Measurements from ENCODE around the gene PTOV1.

The PTOV1 gene

DNA sequence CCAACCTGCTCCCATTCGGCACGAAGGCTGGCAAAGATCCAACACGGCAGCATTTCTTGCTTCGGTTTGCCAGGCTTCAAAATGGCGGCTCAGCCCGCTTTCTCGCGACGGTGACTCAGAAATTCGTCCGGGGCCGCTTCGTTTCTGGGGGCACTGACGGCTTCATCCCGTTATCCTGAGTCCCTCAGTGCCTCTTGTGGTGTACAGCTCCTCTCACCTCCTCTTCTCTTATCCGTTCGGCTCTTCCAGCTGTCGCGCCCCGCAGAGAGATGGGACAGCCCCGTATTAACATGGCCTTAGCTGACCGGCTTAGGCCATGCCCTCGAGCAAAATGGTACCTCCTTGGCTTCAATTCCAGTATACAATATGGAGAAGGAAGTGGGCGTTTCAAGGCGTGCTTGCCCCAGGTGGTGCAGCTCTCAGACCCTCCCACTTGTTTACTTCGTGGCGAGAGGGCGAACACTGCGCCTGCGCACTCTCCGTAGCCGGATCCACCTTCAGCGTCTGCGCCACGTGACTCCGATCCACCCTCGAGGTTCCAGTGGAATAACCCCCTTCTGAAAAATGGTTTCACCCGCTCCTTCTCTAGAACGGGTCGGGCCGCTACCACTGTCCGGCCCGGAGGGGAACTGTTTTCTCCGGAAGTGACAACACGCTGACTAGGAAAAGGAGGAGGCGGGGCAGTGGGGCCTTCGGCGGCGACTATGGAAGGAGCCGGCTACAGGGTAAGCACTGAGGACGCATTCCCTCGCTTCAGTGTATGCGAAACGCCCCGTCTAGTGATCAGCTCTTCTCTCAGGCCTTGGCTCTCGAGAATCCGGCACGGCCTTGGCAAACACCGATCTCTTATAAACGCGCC is 26.3 kb downstream of the PTOV1 start, which contains the start of the genes AKT1S1 and TBC1D17:
Gene AKT1S1 (minus strand): TSS at position 336 of the 859 bp plus-strand sequence. CDS start 4,060 bp downstream, outside the sequence.
Gene TBC1D17 (plus strand): TSS at position 683 of the 859 bp plus-strand sequence. CDS start 22 bp downstream, at position 705.
- DNase-seq, result peak; percentile 99

GRCh38 chr19:49877879-49878743 is 27.2 kb downstream of the PTOV1 start:
- peak; percentile 99 for DNase-seq

GRCh38 chr19:49878744-49879070 is 27.7 kb downstream of the PTOV1 start:
- no peak for DNase-seq

- no peak for DNase-seq
Measured at GRCh38 chr19:49879243-49879963, 28.4 kb downstream of the PTOV1 start.

- no peak for DNase-seq
Measured at GRCh38 chr19:49880162-49880869, 29.4 kb downstream of the PTOV1 start.

GRCh38 chr19:49881186-49881585 is 30.2 kb downstream of the PTOV1 start:
- no peak for DNase-seq

DNA sequence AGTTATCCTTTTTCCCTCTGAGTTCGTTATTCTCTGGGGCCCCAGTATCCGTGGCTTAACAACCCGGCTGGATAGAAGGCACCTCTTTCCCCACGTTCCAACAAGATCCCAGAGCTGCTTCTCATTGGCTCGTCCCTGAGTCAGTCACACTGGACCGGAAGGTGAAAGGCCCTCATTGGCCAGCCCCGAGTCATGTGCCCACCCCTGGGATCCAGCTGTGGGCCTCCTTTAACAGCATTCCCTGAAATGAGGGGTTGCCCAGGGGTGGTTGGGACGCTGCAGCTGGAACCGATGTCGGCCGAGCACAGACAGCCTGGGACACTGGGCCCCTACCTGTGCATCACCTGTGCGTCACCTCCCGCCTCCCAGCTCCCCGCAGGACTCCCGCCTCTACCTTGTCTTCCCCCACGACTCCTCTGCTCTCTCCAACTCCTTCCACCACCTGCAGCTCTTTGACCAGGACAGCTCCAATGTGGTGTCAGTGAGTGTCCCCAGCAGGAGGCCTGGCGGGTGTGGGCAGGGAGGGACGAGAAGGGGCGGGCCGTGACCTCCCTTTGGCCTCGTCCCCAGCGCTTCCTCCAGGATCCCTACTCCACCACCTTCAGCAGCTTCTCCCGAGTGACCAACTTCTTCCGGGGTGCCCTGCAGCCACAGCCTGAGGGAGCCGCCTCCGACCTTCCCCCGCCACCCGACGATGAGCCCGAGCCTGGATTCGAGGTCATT is 30.9 kb downstream of the PTOV1 start:
- no peak for DNase-seq

GRCh38 chr19:49882643-49883042 is 31.7 kb downstream of the PTOV1 start:
- no peak for DNase-seq

- DNase-seq, result no peak
Measured at GRCh38 chr19:49883094-49883493, 32.1 kb downstream of the PTOV1 start.

- no peak for DNase-seq
Measured at GRCh38 chr19:49884109-49884508, 33.1 kb downstream of the PTOV1 start.

GRCh38 chr19:49884760-49885159 is 33.8 kb downstream of the PTOV1 start:
- no peak for DNase-seq

GRCh38 chr19:49887037-49887664 is 36.2 kb downstream of the PTOV1 start:
- no peak for DNase-seq

GRCh38 chr19:49887665-49888509 is 36.9 kb downstream of the PTOV1 start:
- no peak for DNase-seq

DNA sequence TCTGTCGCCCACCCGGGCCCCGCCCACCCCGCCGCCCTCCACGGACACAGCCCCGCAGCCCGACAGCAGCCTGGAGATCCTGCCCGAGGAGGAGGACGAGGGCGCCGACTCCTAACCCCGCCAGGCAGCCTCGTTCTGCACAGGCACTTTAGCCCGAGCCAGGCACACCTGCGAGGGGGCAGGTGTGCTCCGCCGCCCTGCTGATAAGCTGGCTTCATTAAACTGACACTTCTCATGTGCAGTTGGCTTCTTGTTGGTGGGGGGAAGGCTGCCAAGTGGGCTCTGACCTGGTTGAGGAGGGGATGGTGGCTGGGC is 37.5 kb downstream of the PTOV1 start:
- DNase-seq, result no peak

GRCh38 chr19:49889038-49889686 is 38.2 kb downstream of the PTOV1 start:
- no peak for DNase-seq

- DNase-seq, result peak; percentile 91
Measured at GRCh38 chr19:49889687-49890348, 38.9 kb downstream of the PTOV1 start.

GRCh38 chr19:49890349-49891311 is 39.7 kb downstream of the PTOV1 start:
- peak; percentile 90 for DNase-seq

GRCh38 chr19:49891393-49891792 is 40.4 kb downstream of the PTOV1 start:
- DNase-seq, result no peak
